NCI-H69 (cell line): ENCODE results near the gene AGAP1.

ENCODE experiments used
- DNase-seq: peaks from one replicate; lab custom pipeline; 2025; lab: John Stamatoyannopoulos, UW

AGAP1 gene

DNA sequence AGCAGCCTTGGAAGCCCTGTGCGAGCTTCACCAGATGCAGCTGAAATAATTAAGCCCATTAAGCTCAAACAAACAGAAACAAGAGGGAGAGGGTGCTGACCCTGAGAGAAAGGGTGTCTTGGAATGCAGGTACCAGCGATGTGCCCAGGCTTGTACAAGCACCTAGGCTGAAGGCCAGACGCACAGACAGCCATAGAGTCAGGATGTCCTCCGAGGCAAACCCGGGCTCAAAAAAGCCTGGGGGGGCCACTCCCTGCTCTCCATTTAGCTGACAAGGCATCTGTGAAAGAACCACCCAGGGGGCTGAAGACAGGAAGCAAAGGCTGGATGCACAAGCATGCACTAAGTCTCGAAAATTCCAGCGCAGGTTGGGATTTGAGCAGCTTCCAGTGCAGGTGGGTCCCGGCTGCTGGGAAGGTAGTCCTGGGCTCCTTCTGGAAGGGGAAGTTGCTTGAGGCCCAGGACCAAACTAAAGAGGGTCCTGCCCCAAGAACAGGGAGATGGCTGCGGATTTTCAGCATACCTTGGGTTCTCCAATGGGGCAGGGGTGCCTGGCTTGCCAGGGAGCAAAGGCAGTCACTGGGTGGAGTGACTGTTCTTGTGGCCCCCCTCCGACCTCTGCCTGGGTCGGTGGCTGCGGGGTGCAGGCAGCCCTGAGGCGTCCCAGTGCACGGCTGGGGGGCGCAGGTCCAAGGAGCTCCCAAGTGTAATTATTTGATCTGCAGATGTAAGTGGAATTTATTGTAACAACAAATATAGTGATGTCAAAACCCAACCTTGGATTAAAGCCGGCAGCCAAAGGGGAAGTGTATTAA lies 668.4 kb downstream of the AGAP1 start:
- DNase-seq, result no peak

GRCh38 chr2:236162882-236163470 lies 669.1 kb downstream of the AGAP1 start:
- no peak for DNase-seq

GRCh38 chr2:236163471-236164200 lies 669.8 kb downstream of the AGAP1 start:
- DNase-seq, result no peak

DNA sequence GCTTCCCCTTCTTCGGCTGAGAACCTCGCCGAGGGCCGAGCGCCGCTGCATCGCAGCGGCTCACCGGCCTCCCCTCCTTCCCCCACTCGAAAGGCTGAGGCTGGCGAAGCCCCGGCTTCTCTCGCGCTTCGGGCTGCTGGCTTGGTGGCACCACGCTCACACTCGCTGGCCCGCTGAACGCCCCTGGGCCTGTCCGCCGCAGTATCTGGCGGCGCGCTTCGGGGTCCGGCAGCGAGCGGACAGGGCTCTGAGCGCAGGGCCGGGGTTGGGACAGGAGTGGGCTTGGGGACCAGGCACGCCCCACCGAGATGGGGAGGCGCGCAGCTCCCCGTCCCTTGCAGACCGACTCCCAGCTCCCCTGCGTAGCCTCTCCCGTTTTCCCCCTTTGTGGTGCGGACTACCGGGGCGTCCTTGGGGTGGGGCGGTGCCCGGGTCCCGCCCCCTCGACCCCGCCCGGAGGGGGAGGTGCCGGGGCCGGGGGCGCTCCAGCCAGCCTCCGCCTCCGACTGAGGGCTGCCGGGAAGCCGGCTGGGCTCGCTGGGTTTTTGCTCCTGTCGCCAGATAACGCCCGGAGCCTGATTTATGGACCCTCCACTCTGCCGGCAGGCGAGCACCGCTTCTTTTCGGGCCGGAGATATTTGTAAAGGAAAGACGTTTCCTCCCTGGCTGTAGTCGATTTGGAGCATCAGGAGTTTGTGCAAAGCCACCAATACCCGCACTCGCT lies 670.5 kb downstream of the AGAP1 start:
- no peak for DNase-seq

DNA sequence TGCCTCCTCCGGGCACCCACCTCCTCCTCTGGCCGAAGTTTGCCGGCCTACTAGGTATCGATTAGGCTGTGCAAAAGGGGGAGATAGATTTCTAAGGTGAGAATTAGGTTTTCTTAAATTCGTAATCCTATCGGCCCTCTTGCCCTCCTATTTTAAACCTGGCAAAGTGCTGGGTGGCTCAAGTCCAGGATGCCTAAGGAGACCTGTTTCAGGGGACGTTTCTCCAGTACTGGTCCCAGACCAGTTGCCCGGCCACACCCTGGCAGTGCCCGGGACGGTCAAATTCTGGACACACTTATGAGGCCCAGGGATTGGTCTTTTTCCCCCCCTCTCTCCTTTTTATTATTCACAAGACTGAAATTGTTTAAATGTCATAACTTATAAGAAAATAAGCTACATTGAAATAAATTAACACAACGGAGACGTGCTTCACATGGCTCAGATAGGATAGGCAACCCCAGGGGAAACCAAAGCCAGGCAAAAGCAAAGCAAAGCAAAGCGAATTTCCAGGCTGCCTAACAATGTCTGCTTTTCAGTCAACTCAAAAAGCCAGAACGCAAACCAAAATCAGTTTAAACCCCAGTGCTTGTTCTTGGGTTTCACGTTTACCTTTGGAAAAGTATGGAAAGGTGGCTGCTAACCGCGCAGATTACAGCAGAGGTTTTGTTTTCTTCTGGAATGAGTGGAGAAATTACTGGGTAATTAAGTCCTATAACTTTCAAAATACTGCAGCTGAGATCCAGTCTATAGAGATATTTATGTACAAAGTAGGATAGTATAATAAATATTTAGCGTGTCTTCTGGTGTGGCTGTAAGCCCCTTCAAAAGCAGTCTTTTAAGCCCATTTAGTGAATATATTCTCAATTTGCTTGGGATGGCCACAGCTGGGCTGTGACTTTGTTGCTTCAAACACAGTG lies 671.3 kb downstream of the AGAP1 start:
- no peak for DNase-seq

GRCh38 chr2:236165842-236166795 lies 672.3 kb downstream of the AGAP1 start:
- no peak for DNase-seq

GRCh38 chr2:236166796-236167296 lies 673.0 kb downstream of the AGAP1 start:
- DNase-seq, result no peak

GRCh38 chr2:236167297-236168109 lies 673.7 kb downstream of the AGAP1 start:
- peak; percentile 51 for DNase-seq

DNA sequence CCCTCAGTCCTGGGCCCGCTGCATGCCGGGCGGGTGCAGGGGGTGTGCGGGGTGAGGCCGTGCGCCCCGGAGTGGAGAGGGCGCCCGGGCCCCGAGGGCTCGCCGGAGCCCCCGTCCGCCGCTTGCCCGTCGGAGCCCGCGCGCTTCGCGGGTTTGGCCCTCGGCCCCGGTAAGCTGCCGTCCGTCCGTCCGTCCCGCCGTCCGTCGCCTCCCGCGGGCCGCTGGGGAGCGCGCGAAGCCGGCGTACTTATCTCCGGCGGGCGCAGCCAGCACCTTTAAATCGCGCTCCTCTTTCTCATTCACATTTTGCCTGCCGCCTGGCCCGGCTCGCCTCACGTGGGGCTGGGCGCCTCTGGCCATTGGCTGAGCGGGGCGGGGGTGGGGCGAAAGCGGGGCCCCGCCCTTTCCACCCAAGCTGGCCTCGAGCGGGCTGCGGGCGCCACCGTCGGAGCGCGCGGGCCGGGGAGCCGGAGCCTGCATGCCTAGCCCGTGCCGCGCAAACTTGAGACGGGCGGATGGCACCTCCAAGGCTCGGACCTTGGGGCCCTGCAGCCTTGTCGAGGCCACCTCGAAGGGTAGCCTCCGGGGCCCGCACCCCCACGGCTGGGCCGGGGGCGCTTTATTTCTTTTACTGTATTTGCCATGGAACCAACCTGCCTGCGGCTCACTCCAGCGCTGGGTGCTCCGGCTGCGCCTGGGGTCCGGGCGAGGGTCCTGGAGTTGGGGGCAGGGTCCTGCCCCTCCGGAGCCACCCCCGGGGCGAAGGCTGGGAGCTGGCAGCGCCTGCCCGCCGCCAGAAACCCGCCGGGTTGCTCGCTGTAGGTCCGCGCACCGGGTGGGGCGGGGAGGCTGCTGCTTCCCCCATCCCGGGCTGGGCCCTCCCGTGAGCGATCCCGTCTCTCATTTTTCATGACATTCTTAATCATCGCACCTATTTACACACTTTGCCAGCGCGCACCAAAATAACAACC lies 674.6 kb downstream of the AGAP1 start, which contains the start of gene GBX2:
GBX2 (minus strand) TSS at position 277 of the 971 bp plus-strand sequence. CDS start 415 bp downstream, outside the sequence.
- DNase-seq, result peak; percentile 50

DNA sequence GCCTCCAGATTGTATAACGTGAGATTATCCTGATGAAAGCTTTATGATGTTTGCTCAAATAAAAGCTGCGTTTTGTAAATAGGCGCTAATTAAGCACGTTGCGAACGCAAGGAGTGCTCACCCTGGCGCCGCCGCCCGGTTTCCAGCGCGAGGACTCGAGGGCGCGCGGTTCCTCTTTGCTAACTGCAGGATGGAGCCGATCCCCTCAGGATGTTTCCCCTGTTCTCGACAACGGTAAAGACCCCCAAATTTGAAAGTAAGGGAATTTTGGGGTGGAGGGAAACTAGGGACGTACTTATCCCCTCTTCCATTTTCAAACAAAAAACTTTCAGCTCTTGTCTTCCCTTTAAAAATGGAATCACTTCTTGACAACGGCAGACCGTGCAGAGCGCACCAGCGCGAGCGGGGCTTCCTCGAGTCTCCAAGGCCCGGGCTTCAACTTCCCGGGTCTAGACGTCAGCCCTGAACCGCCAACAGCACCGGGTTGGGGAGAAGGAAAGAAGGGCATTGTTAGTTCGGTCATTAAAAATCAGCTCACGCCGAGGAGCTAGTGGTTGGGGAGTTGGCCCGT lies 675.4 kb downstream of the AGAP1 start:
- no peak for DNase-seq

DNA sequence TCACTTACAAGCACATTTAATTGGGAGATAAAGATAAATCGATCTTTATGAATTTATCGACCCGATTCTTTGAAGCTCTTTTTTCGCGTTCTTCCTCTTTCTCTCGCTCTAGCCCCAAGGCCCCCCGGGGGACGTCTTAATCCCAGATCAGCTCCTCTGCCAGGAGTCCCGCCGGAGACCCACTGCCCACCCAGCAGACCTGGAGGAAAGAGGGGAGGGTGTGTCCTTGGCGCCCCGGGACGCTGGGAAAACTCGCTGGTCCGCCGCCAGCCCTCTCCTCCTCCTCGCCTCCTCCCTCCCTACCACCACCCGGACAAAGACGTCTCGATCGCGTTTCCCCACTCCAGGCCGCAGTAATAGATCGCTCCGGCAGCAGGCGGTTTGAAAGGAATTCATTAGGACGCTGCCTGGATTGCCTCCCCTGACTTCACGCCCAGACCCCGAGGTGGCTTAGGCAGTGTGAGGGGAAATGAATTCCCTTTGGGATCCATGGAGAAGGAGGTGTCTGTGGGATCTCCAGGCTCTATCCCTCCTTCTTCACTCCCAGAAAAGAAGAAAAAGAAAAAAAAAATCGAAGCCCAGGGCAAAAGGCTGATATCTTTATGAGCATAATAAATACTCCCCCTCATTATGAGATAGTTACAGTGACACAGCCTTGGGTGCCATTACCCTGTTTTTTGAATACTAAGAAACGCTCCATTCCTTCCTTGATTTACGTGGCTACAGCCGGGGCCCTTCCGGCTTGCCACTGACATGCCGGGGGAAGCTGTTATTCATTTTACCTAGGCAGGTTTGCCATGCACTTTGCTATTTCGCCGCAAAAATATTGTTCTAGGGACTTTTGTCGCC lies 676.1 kb downstream of the AGAP1 start:
- no peak for DNase-seq

DNA sequence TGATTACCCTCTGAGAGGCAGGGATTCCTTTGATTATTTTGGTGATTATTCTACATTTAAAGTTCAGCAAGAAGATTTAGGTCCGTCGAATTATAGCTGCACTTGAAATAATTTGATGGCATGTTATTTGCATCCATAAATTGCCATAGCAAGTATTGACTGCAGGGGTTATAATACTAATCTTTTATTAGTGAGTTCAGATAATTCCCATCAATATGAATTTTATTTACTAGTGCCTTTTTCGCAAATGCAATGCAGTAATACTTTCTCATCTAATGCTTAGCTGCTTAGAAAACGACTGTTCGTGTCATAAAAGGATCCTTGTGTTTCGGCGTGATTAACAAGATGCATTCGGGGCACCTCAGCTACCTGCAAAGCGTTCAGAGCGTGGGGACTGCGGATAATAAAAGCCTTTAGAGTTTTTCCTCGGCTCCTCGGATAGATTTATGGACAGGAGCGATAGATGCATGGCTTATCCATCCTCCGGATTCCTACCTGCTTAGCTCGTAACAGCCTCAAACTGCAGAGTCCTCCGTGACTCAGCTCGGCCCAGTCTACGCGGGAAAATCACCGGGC lies 676.8 kb downstream of the AGAP1 start:
- DNase-seq, result no peak

DNA sequence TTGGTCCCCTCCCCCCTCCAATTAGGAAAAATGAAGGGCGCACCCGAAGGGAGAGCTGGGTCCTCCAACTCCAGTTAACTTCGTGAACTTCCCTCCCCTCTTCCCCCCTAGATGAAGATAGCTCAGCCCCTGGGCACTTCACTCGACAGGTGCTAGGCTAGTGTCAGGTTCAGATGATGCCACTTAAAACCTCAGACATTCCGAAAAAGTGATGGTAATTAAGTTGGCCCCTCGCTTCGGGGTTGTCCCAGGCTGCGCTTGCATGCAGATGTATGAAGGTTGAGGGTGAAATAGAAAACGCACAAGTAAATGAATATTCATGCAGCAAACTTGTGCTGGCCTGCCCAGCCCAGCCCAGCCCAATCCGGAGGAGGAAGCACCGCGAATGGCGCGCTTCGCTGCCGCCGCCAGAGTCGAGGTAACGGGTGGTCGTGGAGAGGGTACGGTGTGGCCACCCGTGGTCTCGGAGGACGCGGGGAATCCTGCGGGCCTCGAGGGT lies 677.4 kb downstream of the AGAP1 start:
- no peak for DNase-seq

DNA sequence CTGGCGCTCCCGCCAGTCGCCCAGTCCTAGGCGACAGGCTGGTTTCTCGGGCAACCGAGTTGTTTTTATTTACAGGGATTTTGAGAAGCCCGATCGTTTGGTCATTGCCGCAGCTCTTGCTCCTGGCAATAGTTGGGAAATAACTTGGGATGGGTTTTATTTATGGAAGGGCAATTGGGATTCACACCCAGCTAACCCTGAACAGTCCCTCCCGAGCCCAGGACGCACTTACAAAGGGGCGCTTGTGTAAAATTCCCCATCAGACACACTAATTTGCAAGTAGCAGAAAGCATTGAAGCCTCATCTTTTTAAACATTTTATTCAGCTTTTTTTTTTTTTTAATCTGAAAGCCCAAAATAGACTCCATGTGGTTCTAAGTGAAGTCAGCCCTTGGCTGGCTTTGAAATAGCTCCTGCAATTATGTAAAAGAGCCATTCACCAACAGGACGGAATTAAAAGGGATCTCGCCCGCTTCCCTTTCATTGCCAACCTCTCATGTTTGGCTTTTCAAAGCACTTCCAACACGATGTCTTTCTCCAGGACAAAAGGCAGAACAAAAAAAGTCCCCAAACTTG lies 677.9 kb downstream of the AGAP1 start:
- DNase-seq, result no peak

GRCh38 chr2:236172255-236173035 lies 678.6 kb downstream of the AGAP1 start:
- no peak for DNase-seq
